Measurements from ENCODE around the gene LTBP3.

The LTBP3 gene

DNA sequence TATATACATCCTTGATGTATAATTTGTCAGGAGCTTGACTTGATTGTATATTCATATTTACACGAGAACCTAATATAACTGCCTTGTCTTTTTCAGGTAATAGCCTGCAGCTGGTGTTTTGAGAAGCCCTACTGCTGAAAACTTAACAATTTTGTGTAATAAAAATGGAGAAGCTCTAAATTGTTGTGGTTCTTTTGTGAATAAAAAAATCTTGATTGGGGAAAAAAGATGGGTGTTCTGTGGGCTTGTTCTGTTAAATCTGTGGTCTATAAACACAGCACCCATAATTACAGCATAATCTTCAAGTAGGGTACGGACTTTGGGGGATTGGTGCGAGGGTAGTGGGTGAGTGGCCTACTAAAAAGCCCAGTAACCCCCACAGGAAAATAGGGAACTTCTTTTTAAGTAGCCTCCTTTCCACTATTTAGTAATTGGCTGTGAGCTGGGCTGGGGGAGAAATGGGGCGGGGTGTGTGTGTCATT lies 51.8 kb downstream of the LTBP3 start:
- Mint-ChIP-seq H3K4me1 (peaks cover 66% of the 10 kb centered on the region), H3K36me3 (peaks cover 15% of the 10 kb centered on the region), H3K4me3 (no peak overlapping the region), H3K9me3 (no peaks in the 10 kb centered on the region), H3K27ac (no peak overlapping the region)
- no peak for ATAC-seq
- no peak for DNase-seq (ENCODE audit: low spot score in 2 of 2)

DNA sequence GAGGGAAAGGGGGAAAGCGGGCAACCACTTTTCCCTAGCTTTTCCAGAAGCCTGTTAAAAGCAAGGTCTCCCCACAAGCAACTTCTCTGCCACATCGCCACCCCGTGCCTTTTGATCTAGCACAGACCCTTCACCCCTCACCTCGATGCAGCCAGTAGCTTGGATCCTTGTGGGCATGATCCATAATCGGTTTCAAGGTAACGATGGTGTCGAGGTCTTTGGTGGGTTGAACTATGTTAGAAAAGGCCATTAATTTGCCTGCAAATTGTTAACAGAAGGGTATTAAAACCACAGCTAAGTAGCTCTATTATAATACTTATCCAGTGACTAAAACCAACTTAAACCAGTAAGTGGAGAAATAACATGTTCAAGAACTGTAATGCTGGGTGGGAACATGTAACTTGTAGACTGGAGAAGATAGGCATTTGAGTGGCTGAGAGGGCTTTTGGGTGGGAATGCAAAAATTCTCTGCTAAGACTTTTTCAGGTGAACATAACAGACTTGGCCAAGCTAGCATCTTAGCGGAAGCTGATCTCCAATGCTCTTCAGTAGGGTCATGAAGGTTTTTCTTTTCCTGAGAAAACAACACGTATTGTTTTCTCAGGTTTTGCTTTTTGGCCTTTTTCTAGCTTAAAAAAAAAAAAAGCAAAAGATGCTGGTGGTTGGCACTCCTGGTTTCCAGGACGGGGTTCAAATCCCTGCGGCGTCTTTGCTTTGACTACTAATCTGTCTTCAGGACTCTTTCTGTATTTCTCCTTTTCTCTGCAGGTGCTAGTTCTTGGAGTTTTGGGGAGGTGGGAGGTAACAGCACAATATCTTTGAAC lies 52.5 kb downstream of the LTBP3 start:
- DNase-seq (ENCODE audit: low spot score in 2 of 2) (no peak), ATAC-seq (no peak)
- Mint-ChIP-seq H3K9me3 (no peaks in the 10 kb centered on the region), H3K4me1 (peaks cover 63% of the 10 kb centered on the region), H3K27ac (no peak overlapping the region), H3K4me3 (no peak overlapping the region), H3K36me3 (peaks cover 14% of the 10 kb centered on the region)

DNA sequence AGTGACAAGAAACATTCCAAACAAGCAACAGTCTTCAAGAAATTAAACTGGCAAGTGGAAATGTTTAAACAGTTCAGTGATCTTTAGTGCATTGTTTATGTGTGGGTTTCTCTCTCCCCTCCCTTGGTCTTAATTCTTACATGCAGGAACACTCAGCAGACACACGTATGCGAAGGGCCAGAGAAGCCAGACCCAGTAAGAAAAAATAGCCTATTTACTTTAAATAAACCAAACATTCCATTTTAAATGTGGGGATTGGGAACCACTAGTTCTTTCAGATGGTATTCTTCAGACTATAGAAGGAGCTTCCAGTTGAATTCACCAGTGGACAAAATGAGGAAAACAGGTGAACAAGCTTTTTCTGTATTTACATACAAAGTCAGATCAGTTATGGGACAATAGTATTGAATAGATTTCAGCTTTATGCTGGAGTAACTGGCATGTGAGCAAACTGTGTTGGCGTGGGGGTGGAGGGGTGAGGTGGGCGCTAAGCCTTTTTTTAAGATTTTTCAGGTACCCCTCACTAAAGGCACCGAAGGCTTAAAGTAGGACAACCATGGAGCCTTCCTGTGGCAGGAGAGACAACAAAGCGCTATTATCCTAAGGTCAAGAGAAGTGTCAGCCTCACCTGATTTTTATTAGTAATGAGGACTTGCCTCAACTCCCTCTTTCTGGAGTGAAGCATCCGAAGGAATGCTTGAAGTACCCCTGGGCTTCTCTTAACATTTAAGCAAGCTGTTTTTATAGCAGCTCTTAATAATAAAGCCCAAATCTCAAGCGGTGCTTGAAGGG lies 53.3 kb downstream of the LTBP3 start:
- Mint-ChIP-seq H3K9me3 (no peaks in the 10 kb centered on the region), H3K27ac (no peak overlapping the region), H3K4me3 (no peak overlapping the region), H3K36me3 (peaks cover 9% of the 10 kb centered on the region), H3K4me1 (peaks cover 59% of the 10 kb centered on the region)
- no peak for ATAC-seq
- DNase-seq (ENCODE audit: low spot score in 2 of 2): no peak

DNA sequence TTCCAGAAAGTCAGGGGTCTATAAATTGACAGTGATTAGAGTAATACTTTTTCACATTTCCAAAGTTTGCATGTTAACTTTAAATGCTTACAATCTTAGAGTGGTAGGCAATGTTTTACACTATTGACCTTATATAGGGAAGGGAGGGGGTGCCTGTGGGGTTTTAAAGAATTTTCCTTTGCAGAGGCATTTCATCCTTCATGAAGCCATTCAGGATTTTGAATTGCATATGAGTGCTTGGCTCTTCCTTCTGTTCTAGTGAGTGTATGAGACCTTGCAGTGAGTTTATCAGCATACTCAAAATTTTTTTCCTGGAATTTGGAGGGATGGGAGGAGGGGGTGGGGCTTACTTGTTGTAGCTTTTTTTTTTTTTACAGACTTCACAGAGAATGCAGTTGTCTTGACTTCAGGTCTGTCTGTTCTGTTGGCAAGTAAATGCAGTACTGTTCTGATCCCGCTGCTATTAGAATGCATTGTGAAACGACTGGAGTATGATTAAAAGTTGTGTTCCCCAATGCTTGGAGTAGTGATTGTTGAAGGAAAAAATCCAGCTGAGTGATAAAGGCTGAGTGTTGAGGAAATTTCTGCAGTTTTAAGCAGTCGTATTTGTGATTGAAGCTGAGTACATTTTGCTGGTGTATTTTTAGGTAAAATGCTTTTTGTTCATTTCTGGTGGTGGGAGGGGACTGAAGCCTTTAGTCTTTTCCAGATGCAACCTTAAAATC lies 54.0 kb downstream of the LTBP3 start:
- DNase-seq (ENCODE audit: low spot score in 2 of 2) (no peak), ATAC-seq (no peak)
- Mint-ChIP-seq H3K9me3 (no peaks in the 10 kb centered on the region), H3K4me3 (no peak overlapping the region), H3K4me1 (peaks cover 55% of the 10 kb centered on the region), H3K36me3 (peaks cover 4% of the 10 kb centered on the region), H3K27ac (no peak overlapping the region)

DNA sequence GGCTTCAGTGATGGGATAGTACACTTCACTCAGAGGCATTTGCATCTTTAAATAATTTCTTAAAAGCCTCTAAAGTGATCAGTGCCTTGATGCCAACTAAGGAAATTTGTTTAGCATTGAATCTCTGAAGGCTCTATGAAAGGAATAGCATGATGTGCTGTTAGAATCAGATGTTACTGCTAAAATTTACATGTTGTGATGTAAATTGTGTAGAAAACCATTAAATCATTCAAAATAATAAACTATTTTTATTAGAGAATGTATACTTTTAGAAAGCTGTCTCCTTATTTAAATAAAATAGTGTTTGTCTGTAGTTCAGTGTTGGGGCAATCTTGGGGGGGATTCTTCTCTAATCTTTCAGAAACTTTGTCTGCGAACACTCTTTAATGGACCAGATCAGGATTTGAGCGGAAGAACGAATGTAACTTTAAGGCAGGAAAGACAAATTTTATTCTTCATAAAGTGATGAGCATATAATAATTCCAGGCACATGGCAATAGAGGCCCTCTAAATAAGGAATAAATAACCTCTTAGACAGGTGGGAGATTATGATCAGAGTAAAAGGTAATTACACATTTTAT lies 54.7 kb downstream of the LTBP3 start:
- ATAC-seq (no peak), DNase-seq (ENCODE audit: low spot score in 2 of 2) (no peak)
- no peaks in the 10 kb centered on the region for H3K9me3 Mint-ChIP-seq
- H3K4me3 Mint-ChIP-seq: no peak overlapping the region
- H3K4me1 Mint-ChIP-seq: peaks cover 54% of the 10 kb centered on the region
- H3K27ac Mint-ChIP-seq: no peak overlapping the region
- no peaks in the 10 kb centered on the region for H3K36me3 Mint-ChIP-seq

DNA sequence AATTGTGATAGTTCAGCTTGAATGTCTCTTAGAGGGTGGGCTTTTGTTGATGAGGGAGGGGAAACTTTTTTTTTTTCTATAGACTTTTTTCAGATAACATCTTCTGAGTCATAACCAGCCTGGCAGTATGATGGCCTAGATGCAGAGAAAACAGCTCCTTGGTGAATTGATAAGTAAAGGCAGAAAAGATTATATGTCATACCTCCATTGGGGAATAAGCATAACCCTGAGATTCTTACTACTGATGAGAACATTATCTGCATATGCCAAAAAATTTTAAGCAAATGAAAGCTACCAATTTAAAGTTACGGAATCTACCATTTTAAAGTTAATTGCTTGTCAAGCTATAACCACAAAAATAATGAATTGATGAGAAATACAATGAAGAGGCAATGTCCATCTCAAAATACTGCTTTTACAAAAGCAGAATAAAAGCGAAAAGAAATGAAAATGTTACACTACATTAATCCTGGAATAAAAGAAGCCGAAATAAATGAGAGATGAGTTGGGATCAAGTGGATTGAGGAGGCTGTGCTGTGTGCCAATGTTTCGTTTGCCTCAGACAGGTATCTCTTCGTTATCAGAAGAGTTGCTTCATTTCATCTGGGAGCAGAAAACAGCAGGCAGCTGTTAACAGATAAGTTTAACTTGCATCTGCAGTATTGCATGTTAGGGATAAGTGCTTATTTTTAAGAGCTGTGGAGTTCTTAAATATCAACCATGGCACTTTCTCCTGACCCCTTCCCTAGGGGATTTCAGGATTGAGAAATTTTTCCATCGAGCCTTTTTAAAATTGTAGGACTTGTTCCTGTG lies 55.4 kb downstream of the LTBP3 start:
- Mint-ChIP-seq H3K4me1 (peaks cover 52% of the 10 kb centered on the region), H3K4me3 (no peak overlapping the region), H3K36me3 (no peaks in the 10 kb centered on the region), H3K27ac (no peak overlapping the region), H3K9me3 (no peaks in the 10 kb centered on the region)
- ATAC-seq (no peak), DNase-seq (ENCODE audit: low spot score in 2 of 2) (no peak)

DNA sequence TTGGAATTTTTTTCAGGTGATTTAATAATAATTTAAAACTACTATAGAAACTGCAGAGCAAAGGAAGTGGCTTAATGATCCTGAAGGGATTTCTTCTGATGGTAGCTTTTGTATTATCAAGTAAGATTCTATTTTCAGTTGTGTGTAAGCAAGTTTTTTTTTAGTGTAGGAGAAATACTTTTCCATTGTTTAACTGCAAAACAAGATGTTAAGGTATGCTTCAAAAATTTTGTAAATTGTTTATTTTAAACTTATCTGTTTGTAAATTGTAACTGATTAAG lies 55.9 kb downstream of the LTBP3 start:
- Mint-ChIP-seq H3K4me1 (peaks cover 48% of the 10 kb centered on the region), H3K9me3 (no peaks in the 10 kb centered on the region), H3K27ac (no peak overlapping the region), H3K4me3 (no peak overlapping the region), H3K36me3 (no peaks in the 10 kb centered on the region)
- ATAC-seq: no peak
- no peak for DNase-seq (ENCODE audit: low spot score in 2 of 2)

DNA sequence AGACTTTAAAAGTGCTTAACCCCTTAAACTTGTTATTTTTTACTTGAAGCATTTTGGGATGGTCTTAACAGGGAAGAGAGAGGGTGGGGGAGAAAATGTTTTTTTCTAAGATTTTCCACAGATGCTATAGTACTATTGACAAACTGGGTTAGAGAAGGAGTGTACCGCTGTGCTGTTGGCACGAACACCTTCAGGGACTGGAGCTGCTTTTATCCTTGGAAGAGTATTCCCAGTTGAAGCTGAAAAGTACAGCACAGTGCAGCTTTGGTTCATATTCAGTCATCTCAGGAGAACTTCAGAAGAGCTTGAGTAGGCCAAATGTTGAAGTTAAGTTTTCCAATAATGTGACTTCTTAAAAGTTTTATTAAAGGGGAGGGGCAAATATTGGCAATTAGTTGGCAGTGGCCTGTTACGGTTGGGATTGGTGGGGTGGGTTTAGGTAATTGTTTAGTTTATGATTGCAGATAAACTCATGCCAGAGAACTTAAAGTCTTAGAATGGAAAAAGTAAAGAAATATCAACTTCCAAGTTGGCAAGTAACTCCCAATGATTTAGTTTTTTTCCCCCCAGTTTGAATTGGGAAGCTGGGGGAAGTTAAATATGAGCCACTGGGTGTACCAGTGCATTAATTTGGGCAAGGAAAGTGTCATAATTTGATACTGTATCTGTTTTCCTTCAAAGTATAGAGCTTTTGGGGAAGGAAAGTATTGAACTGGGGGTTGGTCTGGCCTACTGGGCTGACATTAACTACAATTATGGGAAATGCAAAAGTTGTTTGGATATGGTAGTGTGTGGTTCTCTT lies 56.5 kb downstream of the LTBP3 start:
- peaks cover 48% of the 10 kb centered on the region for H3K4me1 Mint-ChIP-seq
- no peaks in the 10 kb centered on the region for H3K36me3 Mint-ChIP-seq
- ATAC-seq: no peak
- H3K4me3 Mint-ChIP-seq: no peak overlapping the region
- H3K27ac Mint-ChIP-seq: no peak overlapping the region
- no peak for DNase-seq (ENCODE audit: low spot score in 2 of 2)
- no peaks in the 10 kb centered on the region for H3K9me3 Mint-ChIP-seq

DNA sequence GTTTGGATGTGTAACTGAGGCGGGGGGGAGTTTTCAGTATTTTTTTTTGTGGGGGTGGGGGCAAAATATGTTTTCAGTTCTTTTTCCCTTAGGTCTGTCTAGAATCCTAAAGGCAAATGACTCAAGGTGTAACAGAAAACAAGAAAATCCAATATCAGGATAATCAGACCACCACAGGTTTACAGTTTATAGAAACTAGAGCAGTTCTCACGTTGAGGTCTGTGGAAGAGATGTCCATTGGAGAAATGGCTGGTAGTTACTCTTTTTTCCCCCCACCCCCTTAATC lies 57.0 kb downstream of the LTBP3 start:
- no peaks in the 10 kb centered on the region for H3K9me3 Mint-ChIP-seq
- ATAC-seq: no peak

DNA sequence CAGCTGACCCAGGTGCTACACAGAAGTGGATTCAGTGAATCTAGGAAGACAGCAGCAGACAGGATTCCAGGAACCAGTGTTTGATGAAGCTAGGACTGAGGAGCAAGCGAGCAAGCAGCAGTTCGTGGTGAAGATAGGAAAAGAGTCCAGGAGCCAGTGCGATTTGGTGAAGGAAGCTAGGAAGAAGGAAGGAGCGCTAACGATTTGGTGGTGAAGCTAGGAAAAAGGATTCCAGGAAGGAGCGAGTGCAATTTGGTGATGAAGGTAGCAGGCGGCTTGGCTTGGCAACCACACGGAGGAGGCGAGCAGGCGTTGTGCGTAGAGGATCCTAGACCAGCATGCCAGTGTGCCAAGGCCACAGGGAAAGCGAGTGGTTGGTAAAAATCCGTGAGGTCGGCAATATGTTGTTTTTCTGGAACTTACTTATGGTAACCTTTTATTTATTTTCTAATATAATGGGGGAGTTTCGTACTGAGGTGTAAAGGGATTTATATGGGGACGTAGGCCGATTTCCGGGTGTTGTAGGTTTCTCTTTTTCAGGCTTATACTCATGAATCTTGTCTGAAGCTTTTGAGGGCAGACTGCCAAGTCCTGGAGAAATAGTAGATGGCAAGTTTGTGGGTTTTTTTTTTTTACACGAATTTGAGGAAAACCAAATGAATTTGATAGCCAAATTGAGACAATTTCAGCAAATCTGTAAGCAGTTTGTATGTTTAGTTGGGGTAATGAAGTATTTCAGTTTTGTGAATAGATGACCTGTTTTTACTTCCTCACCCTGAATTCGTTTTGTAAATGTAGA lies 57.6 kb downstream of the LTBP3 start:
- H3K4me1 Mint-ChIP-seq: peaks cover 48% of the 10 kb centered on the region
- H3K36me3 Mint-ChIP-seq: no peaks in the 10 kb centered on the region
- no peak overlapping the region for H3K27ac Mint-ChIP-seq
- H3K4me3 Mint-ChIP-seq: no peak overlapping the region
- H3K9me3 Mint-ChIP-seq: no peaks in the 10 kb centered on the region
- no peak for ATAC-seq
- DNase-seq (ENCODE audit: low spot score in 2 of 2): peak in 1 of 2 donors; percentile 74

More for the DNA sequence above, 57.0 kb downstream of the LTBP3 start:
- DNase-seq (ENCODE audit: low spot score in 2 of 2): no peak
- Mint-ChIP-seq H3K36me3 (no peaks in the 10 kb centered on the region), H3K27ac (no peak overlapping the region), H3K4me1 (peaks cover 48% of the 10 kb centered on the region), H3K4me3 (no peak overlapping the region)

DNA sequence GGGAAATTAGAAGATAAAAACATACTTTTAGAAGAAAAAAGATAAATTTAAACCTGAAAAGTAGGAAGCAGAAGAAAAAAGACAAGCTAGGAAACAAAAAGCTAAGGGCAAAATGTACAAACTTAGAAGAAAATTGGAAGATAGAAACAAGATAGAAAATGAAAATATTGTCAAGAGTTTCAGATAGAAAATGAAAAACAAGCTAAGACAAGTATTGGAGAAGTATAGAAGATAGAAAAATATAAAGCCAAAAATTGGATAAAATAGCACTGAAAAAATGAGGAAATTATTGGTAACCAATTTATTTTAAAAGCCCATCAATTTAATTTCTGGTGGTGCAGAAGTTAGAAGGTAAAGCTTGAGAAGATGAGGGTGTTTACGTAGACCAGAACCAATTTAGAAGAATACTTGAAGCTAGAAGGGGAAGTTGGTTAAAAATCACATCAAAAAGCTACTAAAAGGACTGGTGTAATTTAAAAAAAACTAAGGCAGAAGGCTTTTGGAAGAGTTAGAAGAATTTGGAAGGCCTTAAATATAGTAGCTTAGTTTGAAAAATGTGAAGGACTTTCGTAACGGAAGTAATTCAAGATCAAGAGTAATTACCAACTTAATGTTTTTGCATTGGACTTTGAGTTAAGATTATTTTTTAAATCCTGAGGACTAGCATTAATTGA lies 58.3 kb downstream of the LTBP3 start:
- Mint-ChIP-seq H3K27ac (no peak overlapping the region), H3K36me3 (no peaks in the 10 kb centered on the region), H3K9me3 (no peaks in the 10 kb centered on the region), H3K4me3 (no peak overlapping the region), H3K4me1 (peaks cover 41% of the 10 kb centered on the region)
- DNase-seq (ENCODE audit: low spot score in 2 of 2) (no peak), ATAC-seq (no peak)

DNA sequence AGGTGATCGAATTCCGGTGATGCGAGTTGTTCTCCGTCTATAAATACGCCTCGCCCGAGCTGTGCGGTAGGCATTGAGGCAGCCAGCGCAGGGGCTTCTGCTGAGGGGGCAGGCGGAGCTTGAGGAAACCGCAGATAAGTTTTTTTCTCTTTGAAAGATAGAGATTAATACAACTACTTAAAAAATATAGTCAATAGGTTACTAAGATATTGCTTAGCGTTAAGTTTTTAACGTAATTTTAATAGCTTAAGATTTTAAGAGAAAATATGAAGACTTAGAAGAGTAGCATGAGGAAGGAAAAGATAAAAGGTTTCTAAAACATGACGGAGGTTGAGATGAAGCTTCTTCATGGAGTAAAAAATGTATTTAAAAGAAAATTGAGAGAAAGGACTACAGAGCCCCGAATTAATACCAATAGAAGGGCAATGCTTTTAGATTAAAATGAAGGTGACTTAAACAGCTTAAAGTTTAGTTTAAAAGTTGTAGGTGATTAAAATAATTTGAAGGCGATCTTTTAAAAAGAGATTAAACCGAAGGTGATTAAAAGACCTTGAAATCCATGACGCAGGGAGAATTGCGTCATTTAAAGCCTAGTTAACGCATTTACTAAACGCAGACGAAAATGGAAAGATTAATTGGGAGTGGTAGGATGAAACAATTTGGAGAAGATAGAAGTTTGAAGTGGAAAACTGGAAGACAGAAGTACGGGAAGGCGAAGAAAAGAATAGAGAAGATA lies 59.0 kb downstream of the LTBP3 start, which contains the start of gene MALAT1:
Gene MALAT1, plus strand, starts transcription at position 69 of the 736 bp plus-strand sequence.
- Mint-ChIP-seq H3K4me1 (peaks cover 41% of the 10 kb centered on the region), H3K4me3 (no peak within 1 kb of the TSS), H3K9me3 (no peaks in the 10 kb centered on the region), H3K27ac (no peak within 1 kb of the TSS), H3K36me3 (no peaks in the 10 kb centered on the region)
- ATAC-seq (peak; percentile 33), DNase-seq (ENCODE audit: low spot score in 2 of 2) (peak; percentile 96 to 99)

DNA sequence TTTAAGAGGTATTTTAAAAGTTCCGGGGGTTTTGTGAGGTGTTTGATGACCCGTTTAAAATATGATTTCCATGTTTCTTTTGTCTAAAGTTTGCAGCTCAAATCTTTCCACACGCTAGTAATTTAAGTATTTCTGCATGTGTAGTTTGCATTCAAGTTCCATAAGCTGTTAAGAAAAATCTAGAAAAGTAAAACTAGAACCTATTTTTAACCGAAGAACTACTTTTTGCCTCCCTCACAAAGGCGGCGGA lies 59.5 kb downstream of the LTBP3 start:
- no peak overlapping the region for H3K4me3 Mint-ChIP-seq
- peaks cover 40% of the 10 kb centered on the region for H3K4me1 Mint-ChIP-seq
- H3K9me3 Mint-ChIP-seq: no peaks in the 10 kb centered on the region
- ATAC-seq (no peak), DNase-seq (ENCODE audit: low spot score in 2 of 2) (no peak)
- H3K27ac Mint-ChIP-seq: no peak overlapping the region
- H3K36me3 Mint-ChIP-seq: no peaks in the 10 kb centered on the region

Data from stimulated activated effector memory CD8-positive, alpha-beta T cell treated with anti-CD3 and anti-CD28 coated beads, Interleukin-12 subunit alpha, Interleukin-12 subunit beta, amount 100 ng/mL, for 72 hours (primary cell).